Immature natural killer cell (primary cell): ENCODE results near the gene EML3. TPM values are rescaled to one million over a fixed set of nuclear protein-coding genes. Genes with fewer than 3 reads are reported as not detected.
A peak's percentile ranks its signal among the peaks of the same experiment; 100 is the strongest.
"Not testable (repeated sequence)": the region's sequence is repeated elsewhere in the genome, so short reads cannot be mapped to it uniquely, and the experiment has no call there.

ENCODE experiments used
- DNase-seq, 3 donors: peaks; one replicate each; pipeline ENCODE4 v3.0.0; 2022; ENCODE audit warnings: mixed read lengths in 1 of 3
- H3K27ac Mint-ChIP-seq, 6 donors: one replicate each; pipeline ENCODE4 v1.8.0; 2020; ENCODE audit warnings: mixed read lengths in 6 of 6, mild to moderate bottlenecking in 5 of 6, inconsistent platforms in 4 of 6, moderate library complexity in 3 of 6
- H3K27me3 Mint-ChIP-seq, 3 donors: one replicate each; pipeline ENCODE4 v1.8.0; 2020 to 2021; ENCODE audit warnings: low read depth in 3 of 3, mild to moderate bottlenecking in 3 of 3, mixed read lengths in 3 of 3, moderate library complexity in 3 of 3, inconsistent platforms in 1 of 3
- H3K36me3 Mint-ChIP-seq, 3 donors: one replicate each; pipeline ENCODE4 v1.8.0; 2020; ENCODE audit warnings: mixed read lengths in 3 of 3, inconsistent platforms in 2 of 3, mild to moderate bottlenecking in 2 of 3
- H3K4me1 Mint-ChIP-seq, 2 donors: one replicate each; pipeline ENCODE4 v1.8.0; 2020; ENCODE audit warnings: inconsistent platforms in 2 of 2, mild to moderate bottlenecking in 2 of 2, mixed read lengths in 2 of 2, moderate library complexity in 1 of 2
- H3K4me3 Mint-ChIP-seq, 5 donors: one replicate each; pipeline ENCODE4 v1.8.0; 2020; ENCODE audit warnings: mild to moderate bottlenecking in 5 of 5, mixed read lengths in 5 of 5, inconsistent platforms in 3 of 5, moderate library complexity in 3 of 5
- H3K9me3 Mint-ChIP-seq, 6 donors: one replicate each; pipeline ENCODE4 v1.8.0; 2020; ENCODE audit warnings: mild to moderate bottlenecking in 6 of 6, mixed read lengths in 6 of 6, inconsistent platforms in 4 of 6, moderate library complexity in 3 of 6
- polyA plus RNA-seq, 3 donors: library from polyadenylated mRNA; unstranded; fragments of 300-500 nt; fragmentation: Illumina TruSeq; gene quantifications; one replicate each; pipeline ENCODE4 v1.2.3, GENCODE V29; 2021

EML3 gene
- polyA plus RNA-seq, 3 donors from 2014 or later, result 15.9 to 25.8 (median 17.9) TPM

DNA sequence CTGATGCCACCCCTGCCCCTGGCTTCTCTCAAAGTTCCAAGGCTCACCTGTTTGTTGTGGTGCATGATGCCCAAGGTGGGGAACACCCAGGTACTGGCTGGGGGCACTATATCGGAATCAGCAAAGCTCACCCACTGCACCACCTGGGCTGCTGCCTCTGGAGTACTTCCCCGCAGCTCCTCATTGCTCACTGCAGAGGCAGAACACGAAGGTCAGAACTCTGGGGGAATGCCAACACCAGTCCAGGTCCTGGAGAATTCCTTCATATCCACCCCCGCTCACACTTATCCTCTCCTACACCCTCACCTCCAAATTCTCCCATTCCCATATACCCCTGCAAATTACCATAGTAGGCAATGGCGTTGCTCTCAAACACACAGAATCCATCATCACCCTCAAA, 41.1 kb downstream of the EML3 start:
- H3K4me1 Mint-ChIP-seq, result peaks cover 42 to 63% of the 10 kb centered on the region in 2 donors

GRCh38 chr11:62570903-62571302, 41.7 kb downstream of the EML3 start:
- peaks cover 23 to 38% (median 29%) of the 10 kb centered on the region in 3 donors for H3K36me3 Mint-ChIP-seq
- H3K27me3 Mint-ChIP-seq, result peaks cover 5 to 14% (median 9%) of the 10 kb centered on the region in 3 donors
- H3K4me3 Mint-ChIP-seq, result peak overlapping the region in 1 of 5 donors; percentile 6
- H3K27ac Mint-ChIP-seq, result peak overlapping the region in 5 of 6 donors; percentile 5 to 71 (median 54)
- not testable (repeated sequence) for DNase-seq, H3K9me3 Mint-ChIP-seq
- H3K4me1 Mint-ChIP-seq, result peaks cover 42 to 65% of the 10 kb centered on the region in 2 donors

More for the DNA sequence above, 41.1 kb downstream of the EML3 start:
- peaks cover 22 to 36% (median 24%) of the 10 kb centered on the region in 3 donors for H3K36me3 Mint-ChIP-seq
- H3K27me3 Mint-ChIP-seq, result peaks cover 5 to 14% (median 9%) of the 10 kb centered on the region in 3 donors
- DNase-seq, H3K4me3 Mint-ChIP-seq, H3K9me3 Mint-ChIP-seq: not testable (repeated sequence)
- H3K27ac Mint-ChIP-seq, result peak overlapping the region in 3 of 6 donors; percentile 12 to 71 (median 69)

DNA sequence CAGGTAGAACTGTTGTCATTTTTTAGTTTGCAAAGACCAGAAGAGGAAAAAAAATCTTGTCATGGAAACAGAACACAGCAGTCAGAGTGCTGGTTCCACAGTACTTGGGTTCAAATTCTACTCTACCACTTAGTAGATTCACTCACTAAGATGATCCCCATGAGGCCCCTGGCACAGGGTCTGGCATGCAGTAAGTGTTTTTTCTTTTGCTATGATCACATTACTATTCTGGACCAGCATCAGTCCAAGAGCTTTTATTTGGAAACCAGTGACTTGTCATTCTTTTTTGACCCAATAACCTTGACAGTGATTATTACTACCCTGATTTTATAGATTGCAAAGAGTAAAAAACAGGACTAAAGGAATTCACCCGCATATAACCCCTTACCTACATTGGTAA, 43.0 kb downstream of the EML3 start:
- Mint-ChIP-seq H3K27ac (peak overlapping the region in 1 of 6 donors; percentile 36), H3K9me3 (no peaks in the 10 kb centered on the region), H3K27me3 (peaks cover 5 to 14% (median 9%) of the 10 kb centered on the region in 3 donors), H3K4me1 (peaks cover 36 to 66% of the 10 kb centered on the region in 2 donors), H3K36me3 (peaks cover 29 to 44% (median 35%) of the 10 kb centered on the region in 3 donors), H3K4me3 (no peak overlapping the region)
- DNase-seq, result no peak

GRCh38 chr11:62567018-62567633, 45.4 kb downstream of the EML3 start:
- Mint-ChIP-seq H3K4me1 (peaks cover 14 to 43% of the 10 kb centered on the region in 2 donors), H3K36me3 (peaks cover 30 to 41% (median 35%) of the 10 kb centered on the region in 3 donors), H3K4me3 (no peak overlapping the region), H3K27ac (peak overlapping the region in 4 of 6 donors; percentile 44 to 71 (median 52)), H3K9me3 (no peaks in the 10 kb centered on the region), H3K27me3 (peaks cover 0 to 3% (median 3%) of the 10 kb centered on the region in 3 donors)
- DNase-seq, result no peak

- H3K27ac Mint-ChIP-seq, result peak overlapping the region in 2 of 6 donors; percentile 52 to 67
- peaks cover 10 to 42% of the 10 kb centered on the region in 2 donors for H3K4me1 Mint-ChIP-seq
- no peak for DNase-seq
- H3K4me3 Mint-ChIP-seq, result no peak overlapping the region
- H3K27me3 Mint-ChIP-seq, result peaks cover 0 to 3% (median 0%) of the 10 kb centered on the region in 3 donors
- peaks cover 25 to 39% (median 29%) of the 10 kb centered on the region in 3 donors for H3K36me3 Mint-ChIP-seq
- no peaks in the 10 kb centered on the region for H3K9me3 Mint-ChIP-seq
These were observed 46.3 kb downstream of the EML3 start for GRCh38 chr11:62566247-62566646.

- Mint-ChIP-seq H3K4me3 (no peak overlapping the region), H3K27ac (peak overlapping the region in 3 of 6 donors; percentile 18 to 57 (median 22)), H3K9me3 (no peaks in the 10 kb centered on the region), H3K36me3 (peaks cover 20 to 37% (median 22%) of the 10 kb centered on the region in 3 donors), H3K4me1 (peaks cover 11 to 40% of the 10 kb centered on the region in 2 donors), H3K27me3 (peaks cover 0 to 3% (median 0%) of the 10 kb centered on the region in 3 donors)
- no peak for DNase-seq
These were observed 47.3 kb downstream of the EML3 start for GRCh38 chr11:62565100-62565802.

DNA sequence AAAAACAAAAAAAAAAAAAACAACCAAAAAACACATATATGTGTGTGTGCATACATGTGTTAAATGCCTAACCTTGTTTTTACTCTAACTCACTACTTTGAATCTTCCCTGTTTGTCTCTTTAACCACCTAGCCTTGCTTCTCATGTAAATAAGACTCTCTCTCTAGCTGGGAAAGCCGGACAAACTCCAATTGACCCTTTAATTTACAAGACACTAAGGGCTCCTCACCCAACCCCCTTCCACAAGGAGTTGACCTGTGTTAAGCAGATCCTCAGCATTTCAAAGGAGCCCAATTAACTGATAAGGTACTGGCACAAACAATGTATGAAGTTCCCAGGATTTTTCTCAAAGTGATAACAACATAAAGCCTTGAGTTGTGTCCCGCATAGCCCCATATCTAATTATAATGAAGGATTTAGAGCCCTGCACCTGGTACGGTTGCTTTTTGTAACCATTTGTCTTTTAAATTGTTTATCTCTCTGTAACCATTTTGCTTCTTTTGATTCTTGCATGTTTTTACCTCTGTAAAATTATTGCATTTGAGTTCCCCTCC, 50.8 kb downstream of the EML3 start:
- not testable (repeated sequence) for DNase-seq, H3K4me3 Mint-ChIP-seq, H3K9me3 Mint-ChIP-seq
- H3K27ac Mint-ChIP-seq, result peak overlapping the region in 4 of 6 donors; percentile 15 to 74 (median 26)
- H3K36me3 Mint-ChIP-seq, result peaks cover 23 to 33% (median 23%) of the 10 kb centered on the region in 3 donors
- H3K4me1 Mint-ChIP-seq, result peaks cover 43 to 63% of the 10 kb centered on the region in 2 donors
- peaks cover 9 to 14% (median 13%) of the 10 kb centered on the region in 3 donors for H3K27me3 Mint-ChIP-seq

DNA sequence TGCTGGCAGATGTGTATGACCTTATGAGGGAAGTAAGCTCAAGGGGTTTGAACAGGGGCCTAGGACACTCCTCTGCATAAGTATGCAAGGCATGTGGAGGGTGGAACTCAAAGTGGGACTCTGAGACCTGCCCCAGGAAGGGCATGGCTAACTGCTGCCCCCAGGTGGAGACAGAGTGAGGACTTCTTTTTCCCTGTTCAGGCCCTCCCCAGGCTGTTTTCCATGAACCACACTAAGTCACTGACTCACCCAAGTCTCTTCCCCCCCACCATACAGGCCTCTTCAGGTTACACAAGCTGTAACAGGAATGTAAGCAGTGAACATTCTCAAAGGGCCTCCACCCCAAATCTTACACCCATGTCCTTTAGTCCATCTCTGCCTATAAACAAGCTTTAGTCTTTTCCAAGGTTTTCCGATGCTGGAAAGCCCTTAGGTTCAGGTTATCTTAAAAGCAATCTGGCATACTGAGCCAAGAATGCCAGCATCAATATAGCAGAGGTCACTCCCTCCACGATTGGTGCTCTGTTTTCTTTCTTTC, 51.9 kb downstream of the EML3 start:
- no peak overlapping the region for H3K4me3 Mint-ChIP-seq

GRCh38 chr11:62559626-62560025, 52.9 kb downstream of the EML3 start:
- not testable (repeated sequence) for DNase-seq, H3K9me3 Mint-ChIP-seq
- Mint-ChIP-seq H3K4me3 (peak overlapping the region; percentile 15 to 60 (median 45)), H3K27ac (peak overlapping the region; percentile 84 to 98 (median 96)), H3K36me3 (peaks cover 9 to 22% (median 12%) of the 10 kb centered on the region in 3 donors), H3K27me3 (peaks cover 11 to 23% (median 16%) of the 10 kb centered on the region in 3 donors), H3K4me1 (peaks cover 65 to 74% of the 10 kb centered on the region in 2 donors)

More for the DNA sequence above, 51.9 kb downstream of the EML3 start:
- DNase-seq, result peak; percentile 68 to 75 (median 71)
- Mint-ChIP-seq H3K27me3 (peaks cover 11 to 20% (median 16%) of the 10 kb centered on the region in 3 donors), H3K27ac (peak overlapping the region in 4 of 6 donors; percentile 47 to 87 (median 68)), H3K36me3 (peaks cover 13 to 26% (median 16%) of the 10 kb centered on the region in 3 donors), H3K4me1 (peaks cover 55 to 67% of the 10 kb centered on the region in 2 donors), H3K9me3 (no peaks in the 10 kb centered on the region)

DNA sequence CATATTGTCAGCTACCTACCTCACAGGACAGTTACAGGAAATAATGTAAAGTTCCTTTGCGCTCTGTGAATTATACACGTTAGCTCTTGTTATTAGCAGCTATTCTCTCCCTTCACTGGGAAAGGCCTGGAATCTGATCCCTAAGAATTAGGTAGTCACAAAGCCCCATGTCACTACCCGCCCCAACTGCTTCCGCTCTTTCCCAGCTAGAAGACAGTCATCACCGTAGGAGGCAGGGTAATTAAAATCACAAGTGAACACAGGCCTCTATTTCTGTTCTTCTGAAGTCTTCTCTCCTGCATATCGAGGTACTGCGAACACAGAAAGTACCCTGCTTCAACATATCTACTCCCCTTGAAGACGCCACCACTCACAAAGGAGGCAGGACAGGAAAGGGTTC, 53.4 kb downstream of the EML3 start:
- Mint-ChIP-seq H3K36me3 (peaks cover 9 to 22% (median 12%) of the 10 kb centered on the region in 3 donors), H3K27ac (peak overlapping the region; percentile 84 to 98 (median 96)), H3K9me3 (no peaks in the 10 kb centered on the region), H3K4me1 (peaks cover 69 to 78% of the 10 kb centered on the region in 2 donors), H3K4me3 (peak overlapping the region; percentile 15 to 60 (median 52)), H3K27me3 (peaks cover 11 to 23% (median 16%) of the 10 kb centered on the region in 3 donors)
- no peak for DNase-seq

DNA sequence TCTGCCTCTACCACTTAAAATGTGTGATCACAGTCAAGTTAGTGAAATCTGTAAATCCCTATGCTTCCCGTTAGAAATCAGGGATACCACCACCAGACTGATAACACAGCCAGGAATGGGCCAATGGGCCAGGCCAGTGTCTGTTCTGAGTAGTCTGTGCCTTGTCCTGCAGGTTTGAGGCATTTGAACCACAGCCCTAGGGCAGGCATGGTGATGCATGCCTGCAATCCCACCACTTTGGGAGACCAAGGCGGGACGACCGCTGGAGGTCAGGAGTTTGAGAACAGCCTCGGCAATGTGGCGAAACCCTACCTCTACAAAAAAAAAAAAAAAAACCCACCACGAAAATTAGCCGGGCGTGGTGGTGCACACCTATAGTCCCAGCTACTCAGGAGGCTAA, 53.9 kb downstream of the EML3 start:
- Mint-ChIP-seq H3K27ac (peak overlapping the region; percentile 92 to 98 (median 96)), H3K36me3 (peaks cover 9 to 22% (median 12%) of the 10 kb centered on the region in 3 donors), H3K4me1 (peaks cover 74 to 83% of the 10 kb centered on the region in 2 donors), H3K4me3 (peak overlapping the region; percentile 81 to 87 (median 87)), H3K9me3 (no peaks in the 10 kb centered on the region), H3K27me3 (peaks cover 11 to 23% (median 16%) of the 10 kb centered on the region in 3 donors)
- DNase-seq, result no peak

GRCh38 chr11:62556875-62557631, 55.5 kb downstream of the EML3 start:
- Mint-ChIP-seq H3K9me3 (no peaks in the 10 kb centered on the region), H3K4me1 (peaks cover 89 to 97% of the 10 kb centered on the region in 2 donors), H3K27me3 (peaks cover 16 to 27% (median 16%) of the 10 kb centered on the region in 3 donors), H3K4me3 (peak overlapping the region; percentile 81 to 87 (median 87)), H3K27ac (peak overlapping the region; percentile 92 to 98 (median 96)), H3K36me3 (peaks cover 9 to 20% (median 11%) of the 10 kb centered on the region in 3 donors)
- DNase-seq, result peak; percentile 80 to 84 (median 82)
